CD4-positive, alpha-beta T cell treated with Interleukin-6 for 4 hours (primary cell): ENCODE results near the gene PRKCA.

ENCODE experiments used
- DNase-seq: peaks from one replicate; pipeline ENCODE4 v3.0.0-alpha.2; 2020; ENCODE audit warnings: mixed read lengths

The PRKCA gene

DNA sequence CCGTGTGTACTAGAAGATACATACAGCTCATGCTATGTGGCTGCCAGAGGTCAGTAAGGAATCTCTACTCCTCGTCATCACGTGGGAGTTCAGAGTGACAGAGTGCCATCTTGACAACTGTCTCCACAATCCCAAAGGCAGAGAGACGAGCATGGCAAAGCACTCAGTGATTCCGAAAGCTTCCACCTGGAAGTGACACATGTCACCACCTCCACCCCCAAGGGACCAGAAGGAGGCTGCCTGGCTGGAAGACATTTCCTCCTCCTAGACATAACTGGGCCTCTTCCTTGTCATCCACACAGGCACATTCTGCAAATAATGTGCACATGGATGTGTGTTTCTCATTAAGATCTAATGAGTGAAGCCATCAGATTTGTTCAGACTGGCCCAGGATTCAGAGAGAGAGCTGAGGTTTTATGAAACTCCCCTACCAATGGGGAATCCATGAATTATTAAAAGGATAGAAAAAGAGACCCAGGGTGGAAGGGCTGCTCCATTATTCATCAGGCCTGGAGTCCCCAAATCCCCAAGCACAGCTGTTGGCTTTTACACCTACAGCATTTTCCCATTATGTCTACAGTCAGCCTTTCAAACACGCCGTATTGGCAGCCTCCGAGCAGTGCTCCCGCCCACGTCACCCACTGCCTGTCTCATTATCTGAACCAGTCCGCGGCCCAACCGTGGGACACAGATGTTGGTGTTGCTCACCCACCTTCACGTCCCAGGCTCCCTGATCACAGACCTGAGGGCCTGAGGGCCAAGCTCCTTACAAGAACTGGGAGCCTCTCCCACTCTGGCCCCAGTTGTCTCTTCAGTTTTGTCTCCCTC, 529.2 kb downstream of the PRKCA start:
- DNase-seq, result no peak

DNA sequence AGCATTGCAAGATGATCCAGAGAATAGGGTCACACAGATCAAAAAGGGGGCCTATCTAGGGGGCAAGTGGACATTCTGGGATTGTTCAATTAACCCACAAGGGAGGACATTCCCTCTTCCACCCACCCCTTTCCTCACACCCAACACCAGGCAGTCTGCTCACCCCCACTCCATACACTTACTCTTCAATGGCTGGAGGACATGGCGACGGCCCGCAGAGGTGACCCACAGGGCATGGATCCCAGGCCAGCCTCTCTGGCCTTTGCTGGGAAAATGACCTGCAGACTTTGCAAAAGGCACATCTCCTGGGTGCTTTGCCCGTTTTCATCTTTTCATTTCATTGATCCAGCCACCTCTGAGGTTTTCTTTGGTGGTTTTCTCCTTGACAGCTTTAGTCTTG, 530.8 kb downstream of the PRKCA start:
- no peak for DNase-seq

DNA sequence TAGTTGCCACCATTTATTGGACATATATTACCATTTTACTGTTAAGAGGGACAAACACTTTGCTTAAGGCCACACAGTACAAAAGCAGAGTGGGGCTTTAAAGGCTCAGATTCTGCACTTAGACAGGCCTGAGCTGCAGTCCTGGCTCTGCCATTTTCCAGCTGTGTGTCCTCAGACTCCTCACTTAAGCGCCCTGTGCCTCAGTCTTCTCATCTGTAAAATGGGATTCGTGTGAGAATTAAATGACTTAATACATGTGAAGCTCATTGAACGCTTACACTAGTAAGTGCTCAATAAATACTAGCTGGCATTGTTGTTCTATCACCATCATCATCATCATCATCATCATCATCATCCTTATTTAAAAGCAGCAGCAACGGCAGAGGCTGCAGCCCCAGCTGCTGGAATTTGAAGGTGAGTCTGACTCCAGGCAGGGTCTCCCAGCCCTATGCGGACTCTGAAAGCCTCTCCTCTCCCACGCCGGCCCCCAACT, 532.1 kb downstream of the PRKCA start:
- DNase-seq, result no peak

DNA sequence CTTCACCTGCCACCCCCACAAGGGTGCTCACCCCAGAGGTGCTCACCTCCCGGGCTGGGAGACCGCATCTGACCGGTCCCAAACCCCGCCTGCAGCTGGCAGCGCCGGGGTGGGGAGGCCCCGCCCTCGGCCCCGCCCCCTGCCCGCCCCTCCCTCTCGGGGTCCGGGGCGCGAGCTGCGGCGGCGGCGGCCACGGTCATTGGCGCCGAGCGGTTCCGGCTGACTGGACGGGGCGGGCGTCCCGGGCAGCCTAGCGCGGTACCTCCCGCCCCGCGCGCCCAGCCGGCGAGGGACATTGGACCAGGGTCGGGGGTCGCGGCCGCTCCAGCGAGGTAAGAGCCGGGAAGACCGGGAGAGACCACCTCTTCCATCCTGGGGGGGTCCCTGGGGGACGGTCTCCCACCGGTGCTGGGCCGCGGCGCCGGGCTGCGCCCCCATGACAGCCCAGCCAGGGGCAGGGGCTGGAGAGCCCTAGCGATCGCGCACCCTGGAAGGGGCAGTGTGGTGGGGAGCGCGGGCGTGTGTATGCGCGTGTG, 532.6 kb downstream of the PRKCA start, which contains the start of gene CACNG5:
TSS of gene CACNG5 (plus strand) at position 199 of the 536 bp plus-strand sequence. CDS start 42,216 bp downstream, outside the sequence.
- DNase-seq, result no peak

DNA sequence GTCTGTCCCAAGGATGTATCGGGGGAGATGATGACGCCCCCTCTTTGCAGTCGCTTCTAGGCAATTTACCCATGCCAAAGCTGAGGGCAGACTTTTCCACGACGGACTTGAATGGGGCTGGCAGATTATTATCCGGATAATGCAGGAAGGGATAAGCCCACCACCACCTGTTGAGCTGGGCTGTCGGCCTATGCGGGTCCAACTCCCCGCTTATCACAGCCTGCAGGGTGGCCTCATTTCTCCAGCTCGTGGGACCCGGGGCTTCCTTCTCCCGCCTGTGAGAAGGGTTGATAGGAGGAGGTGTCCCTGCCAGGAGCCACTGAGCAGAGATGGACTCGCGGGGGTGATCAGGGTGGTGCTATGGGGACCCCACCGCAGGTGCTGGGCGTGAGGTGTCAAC, 533.1 kb downstream of the PRKCA start:
- DNase-seq, result no peak

DNA sequence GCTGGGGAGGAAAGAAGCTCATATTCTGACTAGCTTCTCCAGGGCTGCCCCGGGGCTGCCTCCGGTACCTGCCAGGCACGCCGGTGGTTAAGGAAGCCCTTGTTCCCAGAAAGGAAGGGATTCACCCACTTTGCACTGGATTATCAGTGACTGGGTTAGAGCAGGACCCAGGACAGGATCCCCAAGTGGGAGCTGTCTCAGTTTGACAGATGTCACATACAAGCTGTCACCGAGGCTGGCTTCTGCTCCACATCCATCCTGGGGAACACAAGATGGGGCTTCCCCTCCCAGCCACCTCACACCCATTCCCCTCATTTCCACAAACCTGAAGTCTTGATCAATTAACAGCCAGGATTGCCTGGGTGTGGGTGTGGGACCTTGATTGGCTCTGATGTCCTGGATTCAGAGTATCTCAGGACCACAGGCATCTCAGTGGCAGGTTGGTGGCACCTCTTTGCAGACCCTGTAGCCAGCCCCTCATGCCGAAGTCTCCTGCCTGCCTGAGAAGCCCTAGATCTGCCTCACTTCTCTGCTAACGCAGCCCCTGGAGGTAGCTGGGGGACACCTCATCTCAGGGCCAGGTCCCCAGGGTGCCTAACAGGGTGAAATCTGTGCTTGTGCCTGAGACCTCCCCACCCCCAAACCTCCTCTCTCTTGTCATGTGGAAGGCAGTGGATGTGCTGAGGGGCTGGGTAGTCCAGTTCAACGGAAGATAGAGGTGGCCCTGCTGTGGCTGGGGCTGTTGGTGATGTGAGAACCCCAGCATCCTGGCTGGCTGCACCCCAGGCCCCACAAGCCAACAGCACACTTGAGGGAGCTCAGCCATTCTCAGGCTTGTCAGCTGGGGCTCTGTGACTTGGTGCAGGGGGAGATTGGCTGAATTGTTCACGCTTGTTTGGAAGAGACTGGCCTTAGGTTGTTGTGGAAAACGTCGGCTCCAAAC, 533.9 kb downstream of the PRKCA start:
- DNase-seq, result no peak

DNA sequence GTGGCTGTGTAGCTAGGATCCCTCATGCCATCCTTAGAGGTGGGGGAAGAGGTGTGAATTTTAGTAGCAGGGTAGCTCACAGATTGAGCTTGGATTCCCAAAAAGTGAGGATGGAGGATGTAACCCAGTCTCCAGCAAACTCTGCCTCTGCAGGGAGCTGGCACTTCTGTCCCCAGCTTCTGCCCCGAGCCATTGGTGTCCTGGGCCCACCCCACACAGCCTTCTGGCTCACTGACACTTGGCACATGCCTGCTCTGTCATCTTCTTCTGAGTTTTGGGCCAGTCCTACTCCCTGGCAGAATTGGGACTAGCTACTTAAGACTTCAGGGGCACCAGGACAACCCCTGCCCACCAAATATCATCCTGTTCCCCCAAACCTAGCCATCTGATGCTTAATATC, 534.8 kb downstream of the PRKCA start:
- DNase-seq, result no peak

DNA sequence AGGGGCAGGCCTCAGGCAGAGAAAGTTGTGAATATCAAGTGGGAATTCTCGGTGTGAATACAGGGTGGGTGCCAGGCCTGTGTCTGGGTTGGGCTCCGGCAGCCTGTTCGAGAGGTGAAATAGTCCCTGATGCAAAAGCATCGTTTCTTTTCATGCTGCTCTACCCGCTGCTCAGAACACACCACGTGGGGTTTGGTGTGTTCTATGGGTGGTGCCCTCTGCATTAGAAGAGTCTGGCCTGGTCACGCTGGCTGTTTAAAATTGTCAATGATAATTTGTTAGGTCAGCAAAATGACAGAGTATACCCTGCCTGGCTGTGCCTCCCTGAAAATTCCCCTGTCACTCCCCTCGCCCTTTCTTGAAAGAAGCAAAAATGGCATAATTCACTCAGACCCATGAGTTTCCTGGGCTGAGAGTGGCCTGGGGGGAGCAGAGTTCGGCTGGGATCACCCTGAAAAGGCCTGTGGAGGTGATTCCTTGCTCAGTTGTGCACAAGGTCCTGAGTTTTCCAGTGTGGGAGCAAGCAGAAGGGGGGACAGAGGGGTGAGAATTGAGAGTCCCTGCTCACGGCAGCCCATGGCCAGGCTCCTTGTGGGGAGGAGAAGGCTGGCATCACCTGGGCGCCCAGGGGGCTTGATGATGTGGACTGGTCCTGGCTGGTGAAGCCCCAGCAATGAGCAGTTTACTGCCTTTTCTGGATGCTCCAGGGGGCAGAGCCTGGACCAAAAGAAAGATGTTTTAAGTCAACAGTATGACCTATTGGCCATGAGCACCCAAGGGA, 535.7 kb downstream of the PRKCA start:
- DNase-seq, result no peak

DNA sequence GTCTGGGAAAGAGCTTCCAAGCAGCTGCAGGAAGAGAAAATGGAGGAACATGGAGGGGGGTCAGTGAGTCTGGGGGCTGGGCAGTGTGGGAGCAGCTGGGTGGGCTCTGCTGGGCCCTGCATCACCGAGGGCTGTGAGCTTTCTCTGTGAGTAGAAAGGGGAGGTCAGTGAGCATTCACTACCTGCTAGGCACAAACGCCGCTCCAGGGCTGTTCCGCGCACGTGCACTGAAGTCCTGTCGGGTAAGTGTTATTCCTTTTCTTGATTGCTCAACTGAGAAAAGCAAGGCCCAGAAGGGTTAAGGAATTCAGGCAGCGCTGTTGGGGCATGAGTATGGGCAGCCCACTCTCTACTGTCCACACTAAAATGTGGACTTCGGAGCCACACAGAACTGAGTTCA, 537.2 kb downstream of the PRKCA start:
- no peak for DNase-seq

DNA sequence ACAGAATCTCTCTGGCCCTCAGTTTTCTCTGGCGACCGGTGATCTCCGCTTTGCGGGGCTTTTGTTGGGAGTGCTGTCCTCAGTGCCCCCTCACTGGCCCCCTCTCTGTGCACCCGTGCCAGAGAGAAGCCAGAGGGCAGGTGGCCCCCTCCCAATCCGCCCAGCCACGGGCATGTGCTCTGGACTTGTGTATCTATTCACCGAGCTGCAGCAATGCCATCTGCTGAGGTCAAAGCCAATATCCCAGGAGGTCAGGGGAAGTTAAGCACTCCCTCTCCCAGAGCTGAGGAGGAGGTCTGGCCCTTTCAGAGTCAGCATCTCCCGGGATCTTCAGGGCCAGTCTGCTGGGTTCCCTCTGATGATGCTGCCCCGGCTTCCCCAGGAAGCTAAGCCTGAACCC, 537.6 kb downstream of the PRKCA start:
- DNase-seq, result no peak

DNA sequence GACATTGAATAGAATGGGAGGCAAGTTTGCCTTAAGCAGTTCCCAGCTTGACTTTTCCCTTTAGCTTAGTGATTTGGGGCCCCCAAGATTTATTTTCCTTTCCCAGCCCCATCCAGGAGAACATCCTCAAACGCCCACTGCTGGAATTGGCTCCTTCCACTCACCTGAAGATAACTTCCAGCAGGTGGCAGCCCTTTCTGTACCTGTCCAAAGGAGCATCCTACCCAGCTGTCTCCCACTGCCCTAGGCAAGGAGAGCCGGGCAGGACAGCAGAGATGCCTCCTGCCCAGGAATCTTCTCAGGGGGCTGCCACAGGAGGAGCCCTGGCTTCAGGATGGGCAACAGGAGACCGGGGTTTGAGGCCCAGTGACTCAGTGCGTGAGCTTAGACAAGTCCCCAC, 538.9 kb downstream of the PRKCA start:
- no peak for DNase-seq

DNA sequence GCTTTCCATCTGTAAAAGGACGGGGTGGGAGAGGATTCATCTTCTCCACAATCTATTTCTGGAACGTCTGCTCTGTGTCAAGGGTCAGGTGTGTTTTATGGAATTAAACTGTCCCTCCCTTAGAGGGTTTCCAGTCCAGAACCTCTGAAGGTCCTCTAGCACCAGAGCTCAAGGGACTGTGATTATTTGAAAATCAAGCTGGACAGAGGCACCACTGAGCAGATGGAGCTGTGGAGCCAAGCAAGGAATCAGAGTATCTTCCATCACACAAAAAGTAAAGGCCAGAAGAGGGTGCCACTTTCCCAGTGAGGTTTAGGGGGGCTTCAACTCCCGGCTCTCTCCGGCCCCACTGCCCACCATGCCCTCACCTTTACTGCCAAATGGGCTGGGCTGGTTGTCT, 539.3 kb downstream of the PRKCA start:
- DNase-seq, result no peak

DNA sequence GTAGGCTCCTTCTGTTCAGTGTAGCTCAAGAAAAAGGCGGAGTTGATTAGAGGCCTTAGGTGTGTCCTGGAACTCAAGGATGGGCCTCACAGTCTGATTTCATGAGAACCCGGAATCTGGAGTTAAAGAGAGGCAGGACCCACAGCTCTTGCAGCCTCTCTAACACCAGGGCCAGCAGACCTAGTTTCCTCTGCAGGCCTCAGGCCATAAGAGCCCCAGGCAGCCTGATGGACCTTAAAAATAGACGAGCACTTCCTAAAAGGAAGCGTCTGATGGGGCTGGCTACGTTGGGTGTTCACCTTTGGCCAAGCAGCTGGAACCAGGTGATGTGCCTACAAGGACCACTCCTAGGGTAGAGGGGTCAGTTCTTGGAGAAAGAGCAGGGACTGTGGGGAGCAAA, 540.1 kb downstream of the PRKCA start:
- no peak for DNase-seq

DNA sequence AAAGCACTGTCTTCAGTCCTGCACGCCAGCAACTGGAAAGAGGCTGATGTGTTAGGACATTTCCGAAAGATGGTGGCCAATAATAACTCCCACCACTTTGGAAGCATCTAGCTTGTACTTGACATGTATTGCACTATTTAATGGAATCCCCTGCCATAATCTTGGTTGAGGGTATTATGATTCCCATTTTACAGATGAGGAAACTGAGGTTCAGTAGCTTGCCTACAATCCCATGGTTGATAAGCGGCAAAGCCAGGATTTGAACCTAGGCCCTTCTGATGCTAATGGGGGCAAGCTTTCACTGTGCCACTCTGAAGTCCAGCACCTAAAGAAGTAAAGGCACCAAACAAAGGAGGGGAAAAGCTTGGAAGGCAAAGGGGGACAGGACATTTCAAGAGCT, 540.5 kb downstream of the PRKCA start:
- no peak for DNase-seq

DNA sequence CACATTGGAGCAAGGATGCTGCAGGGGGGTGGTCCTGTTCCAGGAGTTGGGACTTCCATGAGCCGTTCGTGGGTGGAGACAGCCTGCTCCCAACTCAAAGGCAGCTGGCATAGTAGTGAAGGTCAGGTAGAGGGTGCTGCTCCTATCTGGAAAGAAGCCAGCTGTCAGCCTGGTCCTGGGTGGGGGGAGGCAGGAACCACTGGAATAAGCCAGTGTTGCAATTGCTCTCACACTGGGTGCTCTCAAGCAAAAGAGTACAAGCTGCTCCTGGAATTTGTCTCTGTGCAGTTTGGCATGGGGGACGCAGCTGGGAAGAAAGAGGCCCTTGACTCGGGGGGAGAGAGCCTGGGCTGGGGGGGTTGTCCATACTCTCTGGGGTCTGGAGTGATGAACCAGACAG, 541.2 kb downstream of the PRKCA start:
- no peak for DNase-seq

DNA sequence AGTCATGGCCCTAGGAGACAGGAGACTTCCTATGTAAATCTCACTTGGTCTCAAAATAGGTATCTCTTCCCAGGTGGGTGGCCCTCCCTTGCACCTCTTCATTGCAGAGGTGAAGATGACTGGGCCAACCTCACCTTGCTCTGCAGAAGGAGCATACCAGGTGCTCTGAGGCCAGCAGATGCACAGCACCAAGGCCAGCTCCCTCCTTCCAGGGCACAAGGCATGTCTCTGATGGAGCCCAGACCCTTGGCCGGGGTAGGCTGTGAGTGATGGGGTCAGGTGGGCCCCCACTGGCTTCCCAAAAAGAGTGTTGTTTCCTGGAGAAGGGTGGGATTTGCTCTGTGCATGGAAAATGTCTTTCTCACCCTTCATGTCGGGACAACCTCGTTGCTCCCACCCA, 545.3 kb downstream of the PRKCA start:
- no peak for DNase-seq

DNA sequence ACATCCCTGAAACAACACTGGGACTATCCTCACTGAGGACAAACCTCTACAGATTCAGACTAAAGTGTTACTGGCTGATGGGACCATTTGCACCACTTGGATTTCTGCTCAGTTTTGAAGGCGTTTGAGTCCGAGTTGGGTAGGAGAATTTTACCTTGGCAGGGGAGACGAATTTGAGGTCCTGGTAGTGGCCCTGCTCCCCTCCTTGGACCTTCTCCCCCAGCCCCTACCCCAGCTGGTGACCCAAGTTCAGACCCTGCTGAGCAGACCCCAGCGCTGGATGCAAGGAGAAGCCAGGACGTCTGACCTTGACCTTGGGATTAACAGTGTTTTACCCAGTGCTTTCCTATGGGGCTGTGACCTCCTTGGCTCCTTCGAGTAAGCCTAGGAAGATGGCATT, 546.1 kb downstream of the PRKCA start:
- DNase-seq, result no peak

DNA sequence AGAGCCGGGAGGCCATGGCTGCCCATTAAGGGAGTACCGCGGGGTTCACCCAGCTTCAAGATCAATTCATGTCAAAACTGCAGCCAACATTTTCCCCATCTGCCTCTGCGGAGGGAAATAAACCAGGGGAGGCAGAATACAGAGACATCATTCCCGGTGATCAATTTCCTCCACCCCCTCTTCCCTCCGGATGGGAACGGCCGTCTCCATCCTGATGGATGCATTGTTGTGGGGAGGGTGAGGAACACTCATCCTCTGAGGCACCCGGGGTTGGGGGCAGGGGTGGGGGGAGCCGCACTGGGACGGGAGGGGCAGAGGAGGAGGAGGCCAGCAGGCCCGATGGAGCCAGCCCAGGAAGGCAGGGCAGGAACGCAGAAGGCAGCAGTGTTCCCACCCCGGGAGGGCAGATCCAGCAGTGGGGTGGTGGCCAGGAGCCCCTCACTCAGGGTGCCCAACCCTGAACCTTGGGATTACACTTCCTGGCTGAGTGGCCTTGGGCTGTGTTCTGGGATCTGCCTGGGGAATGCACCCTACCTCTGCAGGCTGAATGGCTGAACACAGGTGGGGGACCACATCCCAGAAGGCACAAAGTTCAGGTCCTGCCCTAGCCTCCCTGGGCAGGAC, 546.7 kb downstream of the PRKCA start:
- no peak for DNase-seq

DNA sequence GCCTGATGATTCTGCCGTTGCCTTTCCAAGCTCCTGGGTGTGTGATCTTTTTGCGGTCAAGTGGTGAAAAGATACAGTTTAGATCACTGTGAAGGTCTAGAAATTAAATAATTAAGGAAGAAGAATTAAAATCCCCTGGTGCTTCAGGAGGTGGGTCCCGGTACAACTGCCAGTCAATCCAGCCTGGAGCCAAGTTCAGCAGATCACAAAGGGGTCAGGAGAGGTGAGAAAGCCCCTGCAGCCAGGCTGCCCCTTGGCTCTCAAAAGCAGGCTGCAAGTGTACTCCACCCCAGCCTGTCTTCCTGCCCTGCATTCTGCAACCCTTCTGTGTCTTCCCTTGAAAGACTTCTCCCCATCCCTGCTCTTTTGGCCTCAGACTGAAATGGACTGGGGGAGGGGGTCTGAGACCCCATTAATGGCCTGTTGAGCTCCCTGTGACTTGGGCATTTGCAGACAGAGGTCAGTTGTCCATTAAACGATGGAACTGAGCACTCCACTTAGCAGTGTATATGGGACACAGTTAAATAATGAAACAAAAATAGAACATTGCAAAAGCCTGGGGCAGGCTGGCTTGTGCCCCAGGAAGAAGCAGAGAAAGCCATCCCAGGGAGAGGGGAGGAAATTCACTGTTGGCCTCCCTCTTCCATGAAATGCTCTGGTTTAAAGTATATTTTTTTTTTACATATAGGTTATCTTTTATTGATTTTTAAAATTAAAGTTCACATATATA, 547.6 kb downstream of the PRKCA start:
- DNase-seq, result no peak

DNA sequence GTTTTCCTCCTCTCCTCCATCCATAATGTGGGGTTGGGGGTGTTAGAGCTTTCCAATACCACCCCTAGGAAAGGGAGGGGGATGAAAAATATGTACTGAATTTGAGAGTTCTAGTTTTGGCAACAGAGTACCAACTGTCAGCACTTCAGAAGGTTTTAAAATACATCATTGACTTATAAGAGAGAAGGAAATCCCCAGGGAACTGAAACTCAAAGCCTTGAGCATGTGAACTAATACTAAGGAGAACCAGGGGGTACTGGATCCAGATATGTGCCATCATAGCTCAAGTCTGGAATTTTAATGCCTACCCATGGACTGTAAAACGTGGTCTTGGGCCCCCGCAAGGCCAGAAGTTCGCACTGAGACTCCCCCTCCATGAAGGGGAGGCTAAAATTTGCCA, 548.3 kb downstream of the PRKCA start:
- DNase-seq, result no peak

DNA sequence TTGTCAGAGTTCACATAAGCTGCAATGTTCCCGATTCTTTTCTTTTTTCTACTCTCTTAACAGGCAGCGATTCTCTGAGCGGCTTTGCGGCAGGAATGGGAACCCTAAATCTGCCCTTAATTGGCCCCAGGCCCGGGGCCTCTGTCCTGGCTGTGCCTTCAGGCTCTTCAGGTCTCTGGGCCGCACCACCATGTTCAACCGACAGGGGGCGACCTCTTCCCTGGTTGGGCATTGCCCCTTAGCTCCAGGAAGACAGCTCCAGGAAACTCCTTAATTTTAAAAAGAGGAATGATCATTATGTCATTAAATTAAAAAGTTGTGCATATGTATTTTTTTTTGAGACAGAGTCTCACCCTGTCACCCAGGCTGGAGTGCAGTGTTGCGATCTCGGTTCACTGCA, 552.8 kb downstream of the PRKCA start:
- DNase-seq, result peak; percentile 17
